K562 (cell line): ENCODE measurements around the gene BBX. TPM values are rescaled to one million over a fixed set of nuclear protein-coding genes. Genes with fewer than 3 reads are reported as not detected.

Source experiments
- ATAC-seq: fragments of 200-7000 bp; cut with Tn5 transposase; 3 replicates; pipeline ENCODE4 v1.9.1; 2020; ENCODE audit warnings: moderate library complexity
- BruUV-seq: library from RNA; stranded (reverse); fragments of 400-500 nt; replicated peaks from 2 replicates; lab custom pipeline; 2021; lab: Mats Ljungman, UMichigan
- CTCF ChIA-PET: fragments of 300-600 bp; formaldehyde crosslinking; extraction: SDS; loops from one replicate; lab custom pipeline; 2021; ENCODE audit warnings: low intra/inter-chr PET ratio; lab: Yijun Ruan, JAX
- POLR2A ChIA-PET: fragments of 300-600, 350-650 bp; sonication (Branson Sonifier 250); formaldehyde crosslinking; extraction: SDS; loops from one replicate; lab custom pipeline; 2021; ENCODE audit warnings: antibody characterized with exemption, inconsistent platforms; lab: Yijun Ruan, JAX
- DNase-seq, 4 experiments: peaks; one replicate each; pipeline versions ENCODE4 v3.0.0 to v3.0.0-alpha.2; 2011 to 2018; ENCODE audit warnings: low spot score in 3 of 4, mixed read lengths in 3 of 4; ENCODE audit errors: extremely low read depth in 1 of 4
- FAIRE-seq: peaks from 2 replicates; lab custom pipeline; 2011; peaks lifted over from hg19 to GRCh38; lab: Jason Lieb, UNC
- H2AFZ ChIP-seq: 2 replicates; pipeline ENCODE4 v1.6.0; 2011; ENCODE audit warnings: low read depth, low read length, control low read depth, inconsistent platforms
- H3K27ac ChIP-seq: fragments of 200-600 bp; 3 replicates; pipeline ENCODE4 v1.8.0; 2011; ENCODE audit warnings: low read depth, mild to moderate bottlenecking, control low read depth, inconsistent platforms, low read length, moderate library complexity, mixed read lengths; ENCODE audit errors: extremely low read depth
- H3K27me3 ChIP-seq, 2 experiments: fragments of 300-600 bp in 1 of 2; 2 replicates in 1 of 2; 3 replicates in 1 of 2; pipeline versions ENCODE4 v1.6.0 to v1.8.0; 2011; ENCODE audit warnings: inconsistent platforms in 2 of 2, low read length in 2 of 2, mild to moderate bottlenecking in 1 of 2, mixed read lengths in 1 of 2, moderate library complexity in 1 of 2; ENCODE audit not compliant: control insufficient read depth in 2 of 2, insufficient read depth in 2 of 2
- H3K36me3 ChIP-seq: fragments of 300-600 bp; 3 replicates; pipeline ENCODE4 v1.8.0; 2011; ENCODE audit warnings: mild to moderate bottlenecking, low read length, inconsistent platforms; ENCODE audit not compliant: control insufficient read depth, insufficient read depth
- H3K4me1 ChIP-seq, 2 experiments: fragments of 200-600 bp in 1 of 2; replicated peaks in 1 of 2; 2 replicates in 1 of 2; 3 replicates in 1 of 2; pipeline versions ENCODE4 v1.5.1 to v1.8.0; 2011; ENCODE audit warnings: inconsistent platforms in 2 of 2, low read length in 2 of 2, mild to moderate bottlenecking in 1 of 2, mixed read lengths in 1 of 2, moderate library complexity in 1 of 2; ENCODE audit not compliant: control insufficient read depth in 2 of 2, insufficient read depth in 2 of 2
- H3K4me2 ChIP-seq: 2 replicates; pipeline ENCODE4 v1.6.1; 2011; ENCODE audit warnings: low read length, control low read depth, inconsistent platforms, mixed read lengths; ENCODE audit not compliant: insufficient read depth
- H3K4me3 ChIP-seq: fragments of 200-600 bp; sonication (generic), shearing (Covaris generic); 2 replicates; pipeline ENCODE4 v1.5.1; 2016; ENCODE audit warnings: control low read depth, inconsistent platforms
- H3K79me2 ChIP-seq: fragments of 200-600 bp; 3 replicates; pipeline ENCODE4 v1.8.0; 2011; ENCODE audit warnings: low read length, inconsistent platforms; ENCODE audit not compliant: control insufficient read depth, insufficient read depth
- H3K9ac ChIP-seq, 2 experiments: 2 replicates each; pipeline versions ENCODE4 v1.6.0 to v1.6.1; 2011; ENCODE audit warnings: low read depth in 2 of 2, low read length in 2 of 2, control low read depth in 1 of 2, inconsistent platforms in 1 of 2, mild to moderate bottlenecking in 1 of 2, mixed read lengths in 1 of 2; ENCODE audit not compliant: insufficient read depth in 1 of 2
- H3K9me1 ChIP-seq: one replicate; pipeline ENCODE4 v1.6.0; 2011; ENCODE audit warnings: inconsistent platforms, mild to moderate bottlenecking, low read length, moderate library complexity; ENCODE audit not compliant: control insufficient read depth, insufficient read depth
- H3K9me3 ChIP-seq: replicated peaks from 2 replicates; pipeline ENCODE4 v1.5.1; 2011; ENCODE audit warnings: low read depth, low read length, inconsistent platforms; ENCODE audit not compliant: control insufficient read depth, insufficient read depth
- H4K20me1 ChIP-seq: replicated peaks from 2 replicates; pipeline ENCODE4 v1.6.1; 2011; ENCODE audit warnings: low read length, inconsistent platforms, mixed read lengths; ENCODE audit not compliant: control insufficient read depth, insufficient read depth
- CBX8 ChIP-seq: fragments of 200-600 bp; sonication (generic); IDR thresholded peaks from 2 replicates; pipeline ENCODE4 v1.6.1; 2012; ENCODE audit warnings: borderline replicate concordance, mixed run types, low read depth, mild to moderate bottlenecking, moderate library complexity, mixed read lengths, low read length, control low read depth, inconsistent platforms; ENCODE audit not compliant: poor library complexity, severe bottlenecking; ENCODE audit errors: extremely low read depth
- FOXM1 ChIP-seq, 2 experiments: fragments of 450-650 bp in 1 of 2; sonication (generic) in 1 of 2; formaldehyde crosslinking in 1 of 2; IDR thresholded peaks; 2 replicates each; pipeline versions ENCODE4 v1.6.1 to v1.9.0; 2017 to 2022; ENCODE audit warnings: low read depth in 2 of 2, mild to moderate bottlenecking in 2 of 2, missing genetic modification reagents in 1 of 2, moderate library complexity in 1 of 2
- ILK ChIP-seq: fragments of 450-650 bp; IDR thresholded peaks from 2 replicates; pipeline ENCODE4 v1.6.1; 2016; ENCODE audit warnings: missing genetic modification characterization, low read depth, mild to moderate bottlenecking, missing compliant biosample characterization, moderate library complexity, borderline replicate concordance
- JUND ChIP-seq, 2 experiments: IDR thresholded peaks; 2 replicates in 1 of 2; 3 replicates in 1 of 2; pipeline ENCODE4 v1.6.1; 2011; ENCODE audit warnings: borderline replicate concordance in 2 of 2, low read depth in 2 of 2, low read length in 2 of 2, improper control_type of control experiment in 1 of 2, missing biosample characterization in 1 of 2, missing genetic modification characterization in 1 of 2, missing genetic modification reagents in 1 of 2
- NFIC ChIP-seq: fragments of 450-650 bp; IDR thresholded peaks from 2 replicates; pipeline ENCODE4 v1.6.1; 2017; ENCODE audit warnings: mild to moderate bottlenecking, inconsistent platforms
- RFX1 ChIP-seq: fragments of 450-650 bp; IDR thresholded peaks from 2 replicates; pipeline ENCODE4 v1.6.1; 2016; ENCODE audit warnings: mild to moderate bottlenecking, moderate library complexity
- SMAD1 ChIP-seq: fragments of 150-350 bp; IDR thresholded peaks from 2 replicates; pipeline ENCODE4 v1.6.1; 2014; ENCODE audit warnings: low read length, low read depth; ENCODE audit not compliant: partially characterized antibody
- SREBF1 ChIP-seq: fragments of 150-350 bp; IDR thresholded peaks from 2 replicates; pipeline ENCODE4 v1.6.1; 2014; ENCODE audit warnings: antibody characterized with exemption, low read depth, low read length, borderline replicate concordance
- SRF ChIP-seq, 2 experiments: fragments of 250-450, 450-650 bp in 1 of 2; sonication (Bioruptor Pico) in 1 of 2; sonication (generic) in 1 of 2; formaldehyde crosslinking; IDR thresholded peaks; 2 replicates each; pipeline versions ENCODE4 v1.5.0 to v1.5.1; 2020 to 2022; ENCODE audit warnings: mild to moderate bottlenecking in 1 of 2, missing genetic modification reagents in 1 of 2
- THAP12 ChIP-seq: fragments of 250-450 bp; sonication (Bioruptor Pico); IDR thresholded peaks from 2 replicates; pipeline ENCODE4 v1.9.0; 2021; ENCODE audit warnings: mild to moderate bottlenecking, inconsistent platforms
- ZFP30 ChIP-seq: fragments of 250-450 bp; sonication (Bioruptor Pico); IDR thresholded peaks from 2 replicates; pipeline ENCODE4 v1.8.0; 2022; ENCODE audit warnings: moderate library complexity, mild to moderate bottlenecking, inconsistent platforms, borderline replicate concordance
- ZFX ChIP-seq: sonication (generic); formaldehyde crosslinking; IDR thresholded peaks from 2 replicates; pipeline ENCODE4 v1.8.0; 2022; ENCODE audit warnings: mild to moderate bottlenecking, missing genetic modification reagents, moderate library complexity
- ZNF263 ChIP-seq: sonication (generic); formaldehyde crosslinking; IDR thresholded peaks from 2 replicates; pipeline ENCODE4 v1.8.0; 2022; ENCODE audit warnings: mild to moderate bottlenecking, missing genetic modification reagents, borderline replicate concordance
- ZNF778 ChIP-seq: fragments of 450-650 bp; formaldehyde crosslinking; IDR thresholded peaks from 2 replicates; pipeline ENCODE4 v1.4.0; 2020; ENCODE audit warnings: mild to moderate bottlenecking, moderate library complexity
- WGBS: fragments of 100-300 bp; shearing (Covaris generic); methylation state at CpG from one replicate; pipeline ENCODE4 v1.1.6; 2016; ENCODE audit warnings: low coverage, mixed read lengths; ENCODE audit not compliant: insufficient coverage; ENCODE audit errors: missing lambda C conversion rate; 5-methylcytosine and 5-hydroxymethylcytosine counted together
- in situ Hi-C: fragments of 300-500 bp; cut with MboI; formaldehyde crosslinking; loops from 4 replicates; pipeline ENCODE4 v1.15.0; 2018; ENCODE audit warnings: inconsistent platforms, mixed read lengths
- intact Hi-C: fragments of 100-400 bp; cut with micrococcal nuclease; formaldehyde crosslinking; loops from 2 replicates; pipeline ENCODE4 v1.14.2; 2022
- polyA plus RNA-seq, 8 experiments: library from polyadenylated mRNA; depleted of rRNA in 4 of 8; stranded (reverse) in 5 of 8; unstranded in 3 of 8; fragments of >200 nt; fragmentation: Nextera tagmentation in 2 of 8; fragmentation: Illumina TruSeq in 1 of 8; extraction: Ambion mirVana in 2 of 8; extraction: Trizol in 1 of 8; gene quantifications; 2 replicates each; pipeline versions ENCODE4 v1.2.1 to v1.2.3, GENCODE V29; 2011 to 2014; ENCODE audit warnings: inconsistent platforms in 1 of 8, missing spikeins in 1 of 8
- total RNA-seq, 7 experiments: library from RNA; depleted of rRNA in 6 of 7; stranded (reverse); fragments of >200 nt in 6 of 7; fragmentation: Illumina TruSeq in 2 of 7; extraction: Trizol in 2 of 7; gene quantifications; 2 replicates each; pipeline versions ENCODE4 v1.2.1 to v1.2.3, GENCODE V29; 2011 to 2021; ENCODE audit warnings: low replicate concordance in 1 of 7
- TF ChIP-seq, protein P1 (sequence below): fragments of 200-400 bp; formaldehyde crosslinking; IDR thresholded peaks from 2 replicates; pipeline ENCODE4 v1.6.1; 2017; ENCODE audit warnings: mild to moderate bottlenecking, low read depth, low read length, moderate library complexity

Gene BBX
- total and polyA plus RNA-seq, 9 of the 15 experiments (the other 6 are each of a cell fraction or from before 2014, with no cell fraction given): 4.9 to 19.5 (median 11.8) TPM

- TF ChIP-seq, protein P1, sequence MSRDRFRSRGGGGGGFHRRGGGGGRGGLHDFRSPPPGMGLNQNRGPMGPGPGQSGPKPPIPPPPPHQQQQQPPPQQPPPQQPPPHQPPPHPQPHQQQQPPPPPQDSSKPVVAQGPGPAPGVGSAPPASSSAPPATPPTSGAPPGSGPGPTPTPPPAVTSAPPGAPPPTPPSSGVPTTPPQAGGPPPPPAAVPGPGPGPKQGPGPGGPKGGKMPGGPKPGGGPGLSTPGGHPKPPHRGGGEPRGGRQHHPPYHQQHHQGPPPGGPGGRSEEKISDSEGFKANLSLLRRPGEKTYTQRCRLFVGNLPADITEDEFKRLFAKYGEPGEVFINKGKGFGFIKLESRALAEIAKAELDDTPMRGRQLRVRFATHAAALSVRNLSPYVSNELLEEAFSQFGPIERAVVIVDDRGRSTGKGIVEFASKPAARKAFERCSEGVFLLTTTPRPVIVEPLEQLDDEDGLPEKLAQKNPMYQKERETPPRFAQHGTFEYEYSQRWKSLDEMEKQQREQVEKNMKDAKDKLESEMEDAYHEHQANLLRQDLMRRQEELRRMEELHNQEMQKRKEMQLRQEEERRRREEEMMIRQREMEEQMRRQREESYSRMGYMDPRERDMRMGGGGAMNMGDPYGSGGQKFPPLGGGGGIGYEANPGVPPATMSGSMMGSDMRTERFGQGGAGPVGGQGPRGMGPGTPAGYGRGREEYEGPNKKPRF: no peak
- TF ChIP-seq RFX1 (no peak), FOXM1 (IDR thresholded peaks at IDR 0.05; ENCODE audit: low read depth) (no peak), FOXM1 (CRISPR knock-in tag; IDR thresholded peaks at IDR 0.05; ENCODE audit: low read depth) (no peak)
These were observed 9.2 kb downstream of the BBX start (continued) for GRCh38 chr3:107531917-107532469.

GRCh38 chr3:107540857-107541256 is 18.1 kb downstream of the BBX start:
- in situ Hi-C loops (no loop called here), intact Hi-C loops (loop anchor here (5.0 to 10.0 kb wide), 2 partner anchors 269 to 306 kb away; no protein-coding TSS in a partner anchor)
- Histone ChIP-seq H3K9ac (no peak overlapping the region), H3K4me1 (no peaks in the 10 kb centered on the region), H3K4me3 (no peak overlapping the region), H3K27me3 (no peaks in the 10 kb centered on the region), H2AFZ (no peak overlapping the region), H4K20me1 (peaks cover 5% of the 10 kb centered on the region; the same call in 1 of the 2 replicates), H3K36me3 (no peaks in the 10 kb centered on the region), H3K27ac (no peak overlapping the region), H3K4me2 (no peak overlapping the region), H3K9me1 (no peaks in the 10 kb centered on the region), H3K79me2 (0 out of 3 replicates have a peak, but pooled peaks cover 1% of the 10 kb centered on the region), H3K9me3 (no peaks in the 10 kb centered on the region)
- no peak for DNase-seq
- ChIA-PET CTCF (no interaction called here), POLR2A (no interaction called here)
- BruUV-seq: no TSS peak
- no peak for ATAC-seq
- FAIRE-seq: no peak
- 31% methylated on average over 3 of the region's 3 CpGs for WGBS
- no peak for TF ChIP-seq ZFP30
- TF ChIP-seq SRF (CRISPR knock-in tag; IDR thresholded peaks at IDR 0.05): no peak
- no peak for TF ChIP-seq ZFX
- no peak for TF ChIP-seq ZNF263
- TF ChIP-seq SREBF1: no peak
- TF ChIP-seq THAP12 (CRISPR knock-in tag): no peak
- no peak for TF ChIP-seq NFIC
- no peak for TF ChIP-seq JUND (IDR thresholded peaks at IDR 0.05; ENCODE audit: borderline replicate concordance, low read depth, low read length)
- no peak for TF ChIP-seq JUND (tag; IDR thresholded peaks at IDR 0.05; ENCODE audit: borderline replicate concordance, low read depth, low read length)
- TF ChIP-seq CBX8: no peak
- TF ChIP-seq ILK (tag): no peak
- TF ChIP-seq SMAD1: no peak
- TF ChIP-seq ZNF778 (CRISPR knock-in tag): no peak
